ENCODE results near the gene EPHA7.

Gene EPHA7

GRCh38 chr6:93392797-93393196 lies 26.6 kb downstream of the EPHA7 start:
- no peak for DNase-seq

GRCh38 chr6:93391965-93392364 lies 27.4 kb downstream of the EPHA7 start:
- no peak for DNase-seq

GRCh38 chr6:93389192-93389591 lies 30.2 kb downstream of the EPHA7 start:
- DNase-seq: no peak

- no peak for DNase-seq
Observed at GRCh38 chr6:93388070-93388469, 31.3 kb downstream of the EPHA7 start.

GRCh38 chr6:93376026-93376540 lies 43.3 kb downstream of the EPHA7 start:
- no peak for DNase-seq

- DNase-seq: no peak
Observed at GRCh38 chr6:93373445-93373844, 45.9 kb downstream of the EPHA7 start.

- DNase-seq: no peak
Observed at GRCh38 chr6:93371756-93372155, 47.6 kb downstream of the EPHA7 start.

- DNase-seq: no peak
Observed at GRCh38 chr6:93369586-93370134, 49.7 kb downstream of the EPHA7 start.

- DNase-seq: no peak
Observed at GRCh38 chr6:93366506-93366905, 52.9 kb downstream of the EPHA7 start.

GRCh38 chr6:93365445-93365844 lies 53.9 kb downstream of the EPHA7 start:
- no peak for DNase-seq

- DNase-seq: no peak
Observed at GRCh38 chr6:93358435-93358834, 60.9 kb downstream of the EPHA7 start.

- DNase-seq: no peak
Observed at GRCh38 chr6:93352604-93353003, 66.8 kb downstream of the EPHA7 start.

- no peak for DNase-seq
Observed at GRCh38 chr6:93351222-93351621, 68.1 kb downstream of the EPHA7 start.

- DNase-seq: no peak
Observed at GRCh38 chr6:93350774-93351173, 68.6 kb downstream of the EPHA7 start.

- DNase-seq: no peak
Observed at GRCh38 chr6:93344333-93344835, 75.0 kb downstream of the EPHA7 start.

GRCh38 chr6:93343476-93343875 lies 75.9 kb downstream of the EPHA7 start:
- no peak for DNase-seq

- DNase-seq: no peak
Observed at GRCh38 chr6:93341900-93342613, 77.3 kb downstream of the EPHA7 start.

GRCh38 chr6:93337772-93338394 lies 81.5 kb downstream of the EPHA7 start:
- DNase-seq: no peak

GRCh38 chr6:93337014-93337413 lies 82.3 kb downstream of the EPHA7 start:
- DNase-seq: no peak

GRCh38 chr6:93329301-93330000 lies 89.9 kb downstream of the EPHA7 start:
- no peak for DNase-seq

- no peak for DNase-seq
Observed at GRCh38 chr6:93327857-93328256, 91.5 kb downstream of the EPHA7 start.

GRCh38 chr6:93325761-93326160 lies 93.6 kb downstream of the EPHA7 start:
- DNase-seq: no peak

- DNase-seq: no peak
Observed at GRCh38 chr6:93323630-93324029, 95.7 kb downstream of the EPHA7 start.

Data from EL (cell line).